Fibroblast of lung (primary cell): ENCODE data around the gene POTEC.
"Not testable (repeated sequence)": the region's sequence is repeated elsewhere in the genome, so short reads cannot be mapped to it uniquely, and the experiment has no call there.

Experiments used
- CTCF ChIP-seq, 2 donors: IDR thresholded peaks in 1 of 2; conservative IDR thresholded peaks in 1 of 2; 1 replicate in 1 of 2; 2 replicates in 1 of 2; pipeline ENCODE4 v1.5.1; 2011 to 2012; ENCODE audit warnings: low read length in 2 of 2, control low read depth in 1 of 2, inconsistent platforms in 1 of 2, low read depth in 1 of 2, mild to moderate bottlenecking in 1 of 2
- EZH2 ChIP-seq: IDR thresholded peaks from 2 replicates; pipeline ENCODE4 v1.5.1; 2012; ENCODE audit warnings: low read length, control low read depth, mild to moderate bottlenecking; ENCODE audit errors: missing control alignments

- not testable (repeated sequence) for TF ChIP-seq EZH2; CTCF (conservative IDR thresholded peaks at IDR 0.05 in 1 of 2, IDR thresholded peaks at IDR 0.05 in 1 of 2; ENCODE audit: low read depth in 1 of 2, low read length in 2 of 2)
Measured at GRCh38 chr18:14486926-14487580, 56.3 kb downstream of the POTEC start.
